ENCODE data around the gene COX19.
"Not testable (repeated sequence)": the region's sequence is repeated elsewhere in the genome, so short reads cannot be mapped to it uniquely, and the experiment has no call there.

The COX19 gene

GRCh38 chr7:966291-967069, 8.9 kb downstream of the COX19 start:
- DNase-seq (ENCODE audit: low read depth in 1 of 2, low spot score in 1 of 2): no peak
- TF ChIP-seq JUND (IDR thresholded peaks at IDR 0.05; ENCODE audit: low read depth): no peak
- in situ Hi-C loops (cut with HindIII; ENCODE audit: low pct_unique_long_range_greater_than_20kb, low sequenced_read_pairs): no loop called here

- DNase-seq (ENCODE audit: low read depth in 1 of 2, low spot score in 1 of 2): peak in 1 of 2 experiments; percentile 59
- in situ Hi-C loops (cut with HindIII; ENCODE audit: low pct_unique_long_range_greater_than_20kb, low sequenced_read_pairs): no loop called here
- TF ChIP-seq JUND (IDR thresholded peaks at IDR 0.05; ENCODE audit: low read depth): no peak
Measured at GRCh38 chr7:964401-965231, 10.7 kb downstream of the COX19 start.

- no peak for TF ChIP-seq JUND (IDR thresholded peaks at IDR 0.05; ENCODE audit: low read depth)
- DNase-seq (ENCODE audit: low read depth in 1 of 2, low spot score in 1 of 2): peak; percentile 55 to 67
- in situ Hi-C loops (cut with HindIII; ENCODE audit: low pct_unique_long_range_greater_than_20kb, low sequenced_read_pairs): no loop called here
Measured at GRCh38 chr7:963236-964078, 11.9 kb downstream of the COX19 start.

- no peak for TF ChIP-seq JUND (IDR thresholded peaks at IDR 0.05; ENCODE audit: low read depth)
- in situ Hi-C loops (cut with HindIII; ENCODE audit: low pct_unique_long_range_greater_than_20kb, low sequenced_read_pairs): no loop called here
Measured at GRCh38 chr7:962401-963081, 12.8 kb downstream of the COX19 start.

GRCh38 chr7:961546-962400, 13.6 kb downstream of the COX19 start:
- TF ChIP-seq JUND (IDR thresholded peaks at IDR 0.05; ENCODE audit: low read depth): no peak
- in situ Hi-C loops (cut with HindIII; ENCODE audit: low pct_unique_long_range_greater_than_20kb, low sequenced_read_pairs): no loop called here
- no peak for DNase-seq (ENCODE audit: low read depth in 1 of 2, low spot score in 1 of 2)

More at GRCh38 chr7:962401-963081, 12.8 kb downstream of the COX19 start:
- no peak for DNase-seq (ENCODE audit: low read depth in 1 of 2, low spot score in 1 of 2)

GRCh38 chr7:960972-961371, 14.4 kb downstream of the COX19 start:
- DNase-seq (ENCODE audit: low read depth in 1 of 2, low spot score in 1 of 2); in situ Hi-C loops (cut with HindIII; ENCODE audit: low pct_unique_long_range_greater_than_20kb, low sequenced_read_pairs): not testable (repeated sequence)

- no peak for TF ChIP-seq JUND (IDR thresholded peaks at IDR 0.05; ENCODE audit: low read depth)
- in situ Hi-C loops (cut with HindIII; ENCODE audit: low pct_unique_long_range_greater_than_20kb, low sequenced_read_pairs): no loop called here
- no peak for DNase-seq (ENCODE audit: low read depth in 1 of 2, low spot score in 1 of 2)
Measured at GRCh38 chr7:960269-960871, 15.0 kb downstream of the COX19 start.

GRCh38 chr7:959740-960139, 15.6 kb downstream of the COX19 start:
- DNase-seq (ENCODE audit: low read depth in 1 of 2, low spot score in 1 of 2); in situ Hi-C loops (cut with HindIII; ENCODE audit: low pct_unique_long_range_greater_than_20kb, low sequenced_read_pairs): not testable (repeated sequence)

GRCh38 chr7:959271-959670, 16.1 kb downstream of the COX19 start:
- in situ Hi-C loops (cut with HindIII; ENCODE audit: low pct_unique_long_range_greater_than_20kb, low sequenced_read_pairs): no loop called here
- no peak for TF ChIP-seq JUND (IDR thresholded peaks at IDR 0.05; ENCODE audit: low read depth)
- no peak for DNase-seq (ENCODE audit: low read depth in 1 of 2, low spot score in 1 of 2)

- in situ Hi-C loops (cut with HindIII; ENCODE audit: low pct_unique_long_range_greater_than_20kb, low sequenced_read_pairs): no loop called here
Measured at GRCh38 chr7:958221-959200, 16.8 kb downstream of the COX19 start.

More at GRCh38 chr7:958221-959200, 16.8 kb downstream of the COX19 start:
- DNase-seq (ENCODE audit: low read depth in 1 of 2, low spot score in 1 of 2): no peak
- TF ChIP-seq JUND (IDR thresholded peaks at IDR 0.05; ENCODE audit: low read depth): no peak
